Measurements from ENCODE around the gene ADD3. TPM values are rescaled to one million over a fixed set of nuclear protein-coding genes. Genes with fewer than 3 reads are reported as not detected.

The ADD3 gene
- total RNA-seq, 1 experiment from 2014 or later, result 86.7 TPM

GRCh38 chr10:110158051-110159005, 150.5 kb downstream of the ADD3 start:
- no peak for DNase-seq (ENCODE audit: low spot score)
- POLR2A ChIA-PET, result no interaction called here
- Mint-ChIP-seq H3K4me1 (peaks cover 24% of the 10 kb centered on the region), H3K9me3 (no peaks in the 10 kb centered on the region), H3K27me3 (ENCODE audit: low read depth) (peaks cover 87% of the 10 kb centered on the region), H3K36me3 (no peaks in the 10 kb centered on the region), H3K27ac (no peak overlapping the region), H3K4me3 (no peak overlapping the region)
- no peak for TF ChIP-seq OVOL2 (CRISPR knock-in tag; IDR thresholded peaks at IDR 0.05; ENCODE audit: borderline replicate concordance)
- no peak for TF ChIP-seq SP1 (CRISPR knock-in tag; conservative IDR thresholded peaks at IDR 0.05)
- no peak for TF ChIP-seq NR3C1 (CRISPR knock-in tag; conservative IDR thresholded peaks at IDR 0.05; ENCODE audit: low read depth)
- TF ChIP-seq ZBTB21 (CRISPR knock-in tag; IDR thresholded peaks at IDR 0.05; ENCODE audit: borderline replicate concordance), result no peak
- TF ChIP-seq IRF1 (CRISPR knock-in tag; IDR thresholded peaks at IDR 0.05), result no peak
- TF ChIP-seq CREB1 (CRISPR knock-in tag; IDR thresholded peaks at IDR 0.05), result no peak
- CTCF ChIA-PET, result interaction anchor here (0.8 to 1.9 kb wide), 7 partner anchors 9 to 274 kb away, joined by 3 to 8 read pairs (median 5); no protein-coding TSS in a partner anchor
- ATAC-seq, result no peak; the same call in 1 of the 2 replicates

- Mint-ChIP-seq H3K9me3 (no peaks in the 10 kb centered on the region), H3K4me1 (peaks cover 27% of the 10 kb centered on the region), H3K4me3 (no peak overlapping the region), H3K27me3 (ENCODE audit: low read depth) (peaks cover 92% of the 10 kb centered on the region), H3K27ac (no peak overlapping the region), H3K36me3 (no peaks in the 10 kb centered on the region)
- ATAC-seq (no peak), DNase-seq (ENCODE audit: low spot score) (no peak)
- TF ChIP-seq SOX15 (CRISPR knock-in tag; IDR thresholded peaks at IDR 0.05) (no peak), ZMAT4 (CRISPR knock-in tag; IDR thresholded peaks at IDR 0.05) (no peak), E2F1 (CRISPR knock-in tag; IDR thresholded peaks at IDR 0.05) (no peak), KAT7 (CRISPR knock-in tag; IDR thresholded peaks at IDR 0.05; ENCODE audit: borderline replicate concordance) (no peak), CTCF (IDR thresholded peaks at IDR 0.05) (no peak), NFE2L1 (CRISPR knock-in tag; IDR thresholded peaks at IDR 0.05) (no peak), ZNF281 (CRISPR knock-in tag; IDR thresholded peaks at IDR 0.05) (no peak), AR (CRISPR knock-in tag; IDR thresholded peaks at IDR 0.05) (no peak), ATF3 (CRISPR knock-in tag; conservative IDR thresholded peaks at IDR 0.05) (no peak), ZNF423 (CRISPR knock-in tag; IDR thresholded peaks at IDR 0.05) (no peak), TEAD1 (CRISPR knock-in tag; IDR thresholded peaks at IDR 0.05) (no peak)
- CTCF ChIA-PET, result interaction anchor here (1.1 kb wide), 1 partner anchor 276 kb away, joined by 4 read pairs; no protein-coding TSS in a partner anchor
- POLR2A ChIA-PET, result no interaction called here
Observed at GRCh38 chr10:110160081-110160480, 152.3 kb downstream of the ADD3 start.

All from WTC11 (cell line).